WERI-Rb-1 (cell line): ENCODE data around the gene TSPAN18.

ENCODE experiments used
- DNase-seq: peaks from one replicate; pipeline ENCODE4 v3.0.0-alpha.2; 2020
- H3K27ac ChIP-seq: fragments of 250-450 bp; sonication (Bioruptor Pico); 2 replicates; pipeline ENCODE4 v1.5.1; 2020; ENCODE audit warnings: mild to moderate bottlenecking, moderate library complexity
- H3K27me3 ChIP-seq: fragments of 250-450 bp; sonication (Bioruptor Pico); 2 replicates; pipeline ENCODE4 v1.5.1; 2021; ENCODE audit warnings: mild to moderate bottlenecking, low read depth, moderate library complexity; ENCODE audit not compliant: insufficient read depth, severe bottlenecking
- H3K36me3 ChIP-seq: fragments of 250-450 bp; sonication (Bioruptor Pico); 2 replicates; pipeline ENCODE4 v1.5.1; 2020; ENCODE audit warnings: mild to moderate bottlenecking, moderate library complexity
- H3K4me3 ChIP-seq: 2 replicates; pipeline ENCODE4 v1.5.1; 2011; ENCODE audit warnings: low read depth, mild to moderate bottlenecking, control low read depth, low read length
- H3K9me3 ChIP-seq: fragments of 250-450 bp; sonication (Bioruptor Pico); 2 replicates; pipeline ENCODE4 v1.5.1; 2021; ENCODE audit warnings: mild to moderate bottlenecking, moderate library complexity; ENCODE audit not compliant: severe bottlenecking
- CTCF ChIP-seq: IDR thresholded peaks from 2 replicates; pipeline ENCODE4 v1.5.1; 2011; ENCODE audit warnings: low read depth, mild to moderate bottlenecking, control low read depth, inconsistent platforms, low read length

The TSPAN18 gene

GRCh38 chr11:44848963-44849350 is 122.2 kb downstream of the TSPAN18 start:
- Histone ChIP-seq H3K27ac (no peak overlapping the region), H3K4me3 (no peak overlapping the region), H3K9me3 (peaks cover 17% of the 10 kb centered on the region), H3K27me3 (no peaks in the 10 kb centered on the region), H3K36me3 (peaks cover 3% of the 10 kb centered on the region; the same call in 1 of the 2 replicates)
- no peak for DNase-seq
- no peak for TF ChIP-seq CTCF

GRCh38 chr11:44849424-44849823 is 122.7 kb downstream of the TSPAN18 start:
- H3K27ac ChIP-seq = no peak overlapping the region
- no peak for TF ChIP-seq CTCF
- H3K36me3 ChIP-seq = peaks cover 3% of the 10 kb centered on the region; the same call in 1 of the 2 replicates
- no peak for DNase-seq
- H3K27me3 ChIP-seq = no peaks in the 10 kb centered on the region
- H3K9me3 ChIP-seq = peaks cover 14% of the 10 kb centered on the region
- no peak overlapping the region for H3K4me3 ChIP-seq

- Histone ChIP-seq H3K36me3 (peaks cover 3% of the 10 kb centered on the region; the same call in 1 of the 2 replicates), H3K9me3 (peaks cover 9% of the 10 kb centered on the region), H3K27me3 (no peaks in the 10 kb centered on the region), H3K27ac (no peak overlapping the region), H3K4me3 (no peak overlapping the region)
- DNase-seq = no peak
- no peak for TF ChIP-seq CTCF
These were observed 123.2 kb downstream of the TSPAN18 start for GRCh38 chr11:44849922-44850321.

GRCh38 chr11:44851496-44851895 is 124.7 kb downstream of the TSPAN18 start:
- Histone ChIP-seq H3K27ac (no peak overlapping the region), H3K4me3 (no peak overlapping the region), H3K9me3 (peaks cover 7% of the 10 kb centered on the region), H3K27me3 (no peaks in the 10 kb centered on the region), H3K36me3 (peaks cover 3% of the 10 kb centered on the region; the same call in 1 of the 2 replicates)
- no peak for TF ChIP-seq CTCF
- no peak for DNase-seq

- no peak for TF ChIP-seq CTCF
- no peaks in the 10 kb centered on the region for H3K27me3 ChIP-seq
- H3K36me3 ChIP-seq = peaks cover 3% of the 10 kb centered on the region; the same call in 1 of the 2 replicates
- peaks cover 2% of the 10 kb centered on the region for H3K9me3 ChIP-seq
- H3K27ac ChIP-seq = no peak overlapping the region
- H3K4me3 ChIP-seq = no peak overlapping the region
- no peak for DNase-seq
These were observed 125.5 kb downstream of the TSPAN18 start for GRCh38 chr11:44852159-44852747.

- Histone ChIP-seq H3K4me3 (no peak overlapping the region), H3K36me3 (no peaks in the 10 kb centered on the region), H3K27ac (no peak overlapping the region), H3K9me3 (no peaks in the 10 kb centered on the region), H3K27me3 (no peaks in the 10 kb centered on the region)
- DNase-seq = no peak
- TF ChIP-seq CTCF = no peak
These were observed 126.2 kb downstream of the TSPAN18 start for GRCh38 chr11:44852952-44853351.
